Left ventricle myocardium superior (tissue), 1 donor: ENCODE measurements around the gene ADGRV1. TPM values are rescaled to one million over a fixed set of nuclear protein-coding genes. Genes with fewer than 3 reads are reported as not detected.

Experiments
- ATAC-seq: fragments of 200-7000 bp; cut with Tn5 transposase; one replicate; pipeline ENCODE4 v1.9.1; 2020; ENCODE audit warnings: mild to moderate bottlenecking, moderate library complexity
- DNase-seq: peaks from one replicate; pipeline ENCODE4 v3.0.0-alpha.2; 2020
- intact Hi-C: fragments of 100-400 bp; cut with micrococcal nuclease; formaldehyde crosslinking; loops from one replicate; pipeline ENCODE4 v1.11.0; 2022
- total RNA-seq: library from RNA; stranded (reverse); fragmentation: NEBNext Ultra II Directional; extraction: Animal tissue kit (Norgen Biotek cat#: 25700); gene quantifications from one replicate; pipeline ENCODE4 v1.2.1, GENCODE V29; 2021
- donor health status: DM: no; HTN: yes; CAD: no; lungs with severe emphysema.

The ADGRV1 gene
- total RNA-seq, 1 donor from 2014 or later, result not detected

DNA sequence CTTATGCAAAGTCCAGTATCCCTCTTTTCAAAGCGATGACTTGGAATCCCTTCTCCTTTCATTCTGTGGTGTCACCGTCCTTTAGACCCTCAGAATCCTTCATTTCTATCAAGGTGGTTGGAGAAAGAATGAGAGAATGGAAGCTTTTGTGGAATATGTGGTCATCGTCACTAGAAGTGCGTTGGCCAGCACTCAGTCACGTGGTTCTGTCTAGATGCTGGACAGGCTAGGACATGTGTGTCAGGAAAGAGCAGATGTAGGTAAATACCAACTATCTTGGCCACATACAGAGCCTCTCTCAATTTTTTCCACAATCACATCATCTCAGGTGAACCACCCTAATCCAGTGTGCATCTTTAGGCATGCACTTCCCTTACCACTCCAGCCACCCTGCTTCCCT is 618.5 kb downstream of the ADGRV1 start:
- DNase-seq (no peak), ATAC-seq (no peak)
- intact Hi-C loops, result no loop called here

DNA sequence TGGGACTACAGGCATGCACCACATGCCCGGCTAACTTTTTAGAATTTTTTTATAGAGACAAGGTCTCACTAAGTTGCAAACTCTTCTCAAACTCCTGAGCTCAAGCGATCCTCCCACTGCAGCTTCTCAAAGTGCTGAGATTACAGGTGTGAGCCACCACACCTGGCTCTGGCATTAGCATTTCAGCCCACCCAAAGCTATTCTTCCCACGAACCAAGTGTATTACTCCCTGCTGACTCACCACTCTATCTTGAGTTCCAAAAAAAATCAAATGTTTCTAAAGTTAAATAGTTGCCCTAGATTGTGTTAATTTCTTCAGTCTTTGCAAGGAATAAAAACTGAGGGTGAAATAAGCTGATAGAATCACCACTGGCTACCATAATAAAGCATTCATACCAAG is 619.0 kb downstream of the ADGRV1 start:
- no peak for DNase-seq
- ATAC-seq, result no peak
- intact Hi-C loops, result no loop called here

DNA sequence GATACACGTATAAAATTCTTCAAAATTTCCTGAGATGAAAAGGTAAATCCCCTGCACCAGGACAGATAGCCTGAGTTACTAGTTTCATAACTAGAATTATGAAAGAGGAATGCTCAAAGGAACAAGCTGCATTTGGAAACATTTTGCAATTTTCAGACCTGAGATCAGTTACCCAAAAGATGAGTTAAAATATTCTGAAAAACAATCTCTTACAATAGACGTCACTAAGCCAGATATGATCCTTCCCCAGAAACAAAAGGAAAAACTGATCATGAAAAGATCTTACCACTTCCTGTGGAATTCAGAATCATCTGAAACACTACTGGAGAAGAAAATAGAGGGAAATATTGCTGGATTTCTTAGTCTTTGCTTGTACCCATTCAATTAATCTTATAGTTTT is 619.9 kb downstream of the ADGRV1 start:
- ATAC-seq (peak; percentile 57), DNase-seq (no peak)
- intact Hi-C loops, result no loop called here

DNA sequence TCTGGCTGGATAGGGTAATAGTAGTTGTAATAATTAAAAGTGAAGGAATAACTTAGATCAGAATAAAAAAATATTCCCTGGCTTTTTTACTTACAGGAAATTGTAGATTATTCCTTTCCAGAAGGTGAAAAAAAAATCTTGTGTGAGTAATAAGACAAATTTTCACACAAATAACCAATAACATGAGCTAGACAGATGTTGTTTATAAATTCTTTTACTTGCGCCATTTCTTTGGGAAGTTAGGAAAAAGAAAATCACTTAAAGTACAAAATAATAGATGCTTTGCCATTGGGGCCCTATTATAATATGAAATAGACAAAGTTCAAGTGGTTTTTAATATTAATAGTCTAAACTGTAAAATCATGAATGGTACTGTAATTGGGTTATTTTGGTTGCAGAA is 620.4 kb downstream of the ADGRV1 start:
- intact Hi-C loops, result no loop called here
- no peak for DNase-seq
- ATAC-seq, result no peak

DNA sequence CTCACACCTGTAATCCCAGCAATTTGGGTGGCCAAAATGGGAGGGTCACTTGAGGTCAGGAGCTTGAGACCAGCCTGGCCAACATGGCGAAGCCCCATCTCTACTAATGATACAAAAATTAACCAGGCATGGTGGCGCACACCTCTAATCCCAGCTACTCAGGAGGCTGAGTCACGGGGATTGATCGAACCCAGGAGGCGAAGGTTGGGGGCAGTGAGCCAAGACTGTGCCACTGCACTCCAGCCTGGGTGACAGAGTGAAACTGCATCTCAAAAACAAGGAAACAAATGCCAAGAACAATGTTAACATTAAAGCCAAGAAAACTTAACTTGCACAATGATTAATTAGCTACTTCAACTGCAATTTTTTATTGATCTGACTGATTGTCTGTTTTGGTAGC is 621.9 kb downstream of the ADGRV1 start:
- no peak for ATAC-seq
- no peak for DNase-seq
- intact Hi-C loops, result no loop called here

DNA sequence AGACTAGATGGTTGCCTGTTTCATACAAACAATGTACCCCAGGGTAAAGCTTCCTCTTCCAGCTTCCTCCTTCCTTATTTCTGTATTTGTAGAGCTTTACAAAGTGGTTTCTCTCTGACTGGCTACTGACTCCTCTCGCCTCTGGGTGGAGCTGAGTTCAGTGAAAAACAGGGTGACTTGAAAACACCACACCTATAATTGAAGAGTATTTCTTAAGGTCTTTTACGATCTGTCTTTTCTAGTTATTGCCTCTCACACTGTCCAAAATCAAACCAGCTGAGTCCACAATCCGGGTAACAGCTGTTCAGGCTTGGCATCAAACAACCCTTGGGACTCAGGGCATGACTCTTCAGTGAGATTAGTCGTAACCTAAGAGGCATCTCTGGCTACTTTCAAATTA is 624.2 kb downstream of the ADGRV1 start:
- intact Hi-C loops, result no loop called here
- peak; percentile 75 for ATAC-seq
- no peak for DNase-seq

DNA sequence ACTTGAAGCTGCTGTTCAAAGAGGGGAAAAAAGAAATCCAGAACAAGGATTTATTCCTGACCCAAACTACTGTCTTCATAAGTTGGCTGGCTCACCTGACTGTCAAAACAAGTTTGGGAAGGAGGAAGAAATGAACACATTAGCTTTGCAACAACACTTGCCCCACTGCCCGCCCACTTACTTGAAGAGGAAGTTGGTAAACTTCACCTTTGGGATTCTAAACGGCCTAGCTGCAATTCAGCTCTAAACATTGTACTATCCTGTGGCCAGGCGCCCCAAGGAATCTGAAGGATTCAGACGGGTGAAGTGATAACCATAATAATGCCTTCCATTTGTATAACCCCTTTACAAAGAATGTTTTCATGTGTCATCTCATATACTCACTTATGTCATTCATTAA is 625.1 kb downstream of the ADGRV1 start:
- peak; percentile 19 for ATAC-seq
- intact Hi-C loops, result no loop called here
- no peak for DNase-seq

DNA sequence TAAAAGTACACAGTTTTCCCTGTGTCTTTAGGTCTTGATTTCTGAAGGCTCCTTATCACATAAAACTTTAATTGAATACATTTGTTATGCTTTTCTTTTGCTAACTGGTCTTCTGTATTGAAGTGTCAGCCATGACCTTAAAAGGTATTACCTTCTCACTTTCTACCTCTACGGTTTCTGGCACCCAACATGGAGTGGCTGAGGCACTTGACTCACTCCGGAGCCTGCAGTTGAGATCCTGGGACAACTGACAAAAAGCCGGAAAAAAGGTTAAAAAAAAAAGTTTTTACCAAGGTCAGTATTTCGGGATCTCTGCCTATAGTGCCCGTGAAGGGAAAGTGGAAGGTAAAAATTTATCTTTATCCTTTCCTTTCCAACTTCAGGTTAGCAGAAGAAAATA is 627.5 kb downstream of the ADGRV1 start:
- DNase-seq, result no peak
- intact Hi-C loops, result no loop called here
- ATAC-seq, result no peak

DNA sequence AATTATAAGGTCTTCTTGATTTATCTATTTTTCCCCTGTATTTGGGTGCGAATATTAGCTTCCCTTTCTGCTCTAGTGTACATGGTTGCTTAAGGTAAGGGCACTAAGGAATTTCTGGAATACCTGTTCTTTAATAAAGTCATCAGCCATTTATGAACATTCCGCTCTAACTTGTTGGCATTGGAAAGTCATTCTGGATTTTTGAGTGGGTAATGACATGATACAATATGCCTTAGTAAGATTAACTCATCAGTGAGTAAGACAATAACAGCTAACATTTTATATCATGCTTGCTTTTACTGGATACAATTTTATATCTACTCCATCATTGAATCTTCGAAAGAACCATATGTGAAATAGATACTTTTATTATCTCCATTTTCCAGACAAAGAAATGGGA is 628.4 kb downstream of the ADGRV1 start:
- ATAC-seq, result no peak
- intact Hi-C loops, result no loop called here
- DNase-seq, result no peak

DNA sequence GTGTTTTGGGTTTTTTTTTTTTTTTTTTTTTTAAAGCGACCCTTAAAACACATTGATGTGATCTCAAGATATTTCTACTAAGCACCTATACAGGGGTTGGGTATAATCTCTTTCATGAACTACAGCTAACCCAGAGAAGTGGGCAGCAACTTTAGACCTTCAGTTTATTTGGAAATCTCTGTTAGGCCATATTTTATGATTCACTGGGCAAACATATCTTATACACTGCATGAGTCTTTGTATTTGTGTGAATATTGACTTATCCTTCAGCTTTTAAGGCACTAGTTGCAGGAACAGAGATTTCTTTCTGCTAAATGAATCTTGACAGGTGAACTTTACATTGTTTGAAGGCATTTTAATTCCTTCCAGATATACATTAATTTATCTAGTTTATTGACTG is 630.2 kb downstream of the ADGRV1 start:
- intact Hi-C loops, result no loop called here
- ATAC-seq (no peak), DNase-seq (no peak)

DNA sequence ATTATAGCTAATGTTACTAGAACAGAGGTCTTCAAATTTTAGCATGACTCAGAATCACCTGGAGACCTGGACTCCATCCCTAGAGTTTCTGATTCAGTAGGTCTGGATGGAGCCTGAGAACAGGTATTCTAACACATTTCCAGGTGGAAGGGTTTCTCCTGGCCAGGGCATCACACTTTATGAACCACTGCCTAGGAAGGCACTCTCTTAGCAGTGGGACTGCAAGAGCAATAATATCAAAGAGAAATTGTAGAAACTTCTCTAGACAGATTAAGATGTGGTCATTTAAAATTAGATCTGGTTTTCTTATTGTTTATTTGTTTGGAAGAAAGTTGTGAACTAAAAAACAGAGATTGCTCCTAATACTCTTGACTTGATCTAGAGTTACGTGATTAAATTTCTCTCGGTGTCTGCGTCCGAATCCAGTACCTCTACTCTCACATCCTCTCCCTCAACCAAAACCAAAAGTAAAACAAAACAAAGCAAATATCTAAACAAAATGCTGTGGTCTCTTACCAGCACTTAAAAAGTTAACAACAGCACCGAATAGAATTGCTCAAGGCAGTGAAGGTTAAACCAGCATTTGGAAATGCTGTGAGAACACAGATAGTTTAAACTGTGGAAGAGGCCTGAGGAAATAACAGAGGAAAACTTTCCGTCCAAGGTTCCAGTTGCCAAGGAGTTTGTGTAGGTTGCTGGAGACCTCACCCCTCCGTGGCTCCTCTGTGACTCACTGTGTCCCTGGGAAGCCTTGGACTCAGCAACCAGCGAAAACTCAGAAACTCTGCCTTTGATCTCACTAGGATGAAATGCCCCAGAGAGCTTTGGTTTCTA is 631.1 kb downstream of the ADGRV1 start:
- ATAC-seq (peak; percentile 86), DNase-seq (no peak)
- intact Hi-C loops, result no loop called here

DNA sequence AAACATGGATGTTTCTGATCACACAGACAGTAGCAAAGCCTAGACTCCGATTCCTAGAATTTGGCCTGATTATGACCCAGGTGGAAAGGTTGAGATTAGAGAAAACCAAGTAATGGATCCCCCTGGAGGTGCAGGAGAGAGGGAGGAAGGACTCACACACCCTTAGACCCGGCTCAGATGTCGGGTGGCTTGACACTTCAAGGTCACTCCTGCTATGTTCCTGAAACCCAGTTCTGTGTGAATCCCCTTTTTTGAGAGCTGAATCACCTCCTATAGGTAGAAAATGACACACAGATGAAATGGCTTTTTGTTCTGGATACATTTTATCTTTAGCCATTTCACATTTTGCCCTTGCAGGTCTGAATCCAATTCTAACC is 631.7 kb downstream of the ADGRV1 start:
- DNase-seq, result no peak
- ATAC-seq, result peak; percentile 43
- intact Hi-C loops, result no loop called here

DNA sequence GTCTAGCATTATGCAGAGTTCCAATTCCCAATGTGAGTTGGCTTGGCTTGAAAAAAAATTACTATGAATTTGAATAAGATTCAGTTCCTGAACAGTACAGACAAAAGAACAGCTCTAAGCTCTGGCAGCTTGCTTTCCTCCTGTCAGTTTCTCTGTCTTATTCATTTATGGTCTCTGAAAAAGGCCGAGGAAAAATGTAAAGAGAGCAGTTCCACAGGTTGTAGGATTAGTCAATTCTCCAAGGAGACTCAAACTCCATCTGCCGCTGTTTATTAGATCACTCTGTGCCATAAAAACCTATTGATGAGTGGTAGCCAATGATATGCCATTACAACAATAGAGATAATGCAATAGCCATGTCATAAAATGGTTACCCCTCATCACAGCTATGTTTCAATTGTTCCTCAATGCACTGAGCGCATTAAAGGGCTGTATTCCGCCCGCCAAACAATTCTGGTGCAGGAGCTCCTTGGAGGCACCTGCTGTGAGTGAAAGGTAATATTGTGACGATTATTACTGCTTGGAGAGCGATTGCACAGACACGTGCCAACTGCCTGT is 636.3 kb downstream of the ADGRV1 start:
- no peak for DNase-seq
- ATAC-seq, result no peak
- intact Hi-C loops, result no loop called here

DNA sequence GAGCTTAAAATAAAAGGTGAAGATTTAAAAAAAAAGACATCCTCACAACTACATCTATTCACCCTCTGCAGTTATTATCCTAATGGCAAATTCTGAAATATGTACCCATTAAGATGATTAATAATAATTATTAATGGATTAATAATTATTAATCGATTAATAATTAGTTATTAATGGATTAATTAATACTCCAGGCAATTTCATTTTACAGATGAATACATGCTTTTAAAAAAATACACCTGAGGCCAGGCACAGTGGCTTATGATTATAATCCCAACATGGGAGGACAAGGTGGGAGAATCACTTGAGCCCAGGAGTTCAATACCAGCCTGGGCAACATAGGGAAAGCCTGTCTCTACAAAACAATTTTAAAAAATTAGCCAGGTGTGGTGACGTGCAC is 642.1 kb downstream of the ADGRV1 start:
- DNase-seq (no peak), ATAC-seq (no peak)
- intact Hi-C loops, result no loop called here

DNA sequence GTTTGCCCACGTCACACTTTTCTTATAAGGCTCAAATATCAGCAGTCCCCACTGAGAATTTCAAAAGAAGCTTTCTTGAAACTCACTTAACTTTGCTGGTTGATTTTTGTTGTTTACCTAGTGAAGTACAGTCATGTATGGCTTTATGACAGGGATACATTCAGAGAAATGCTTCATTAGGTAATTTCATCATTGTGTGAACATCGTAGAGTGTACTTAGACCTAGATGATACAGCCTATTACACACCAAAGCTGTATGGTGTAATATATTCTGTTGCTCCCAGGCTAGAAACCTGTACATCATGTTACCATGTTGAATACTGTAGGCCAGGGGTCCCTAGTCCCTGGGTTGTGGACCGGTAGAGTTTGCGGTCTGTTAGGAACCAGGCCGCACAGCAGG is 647.5 kb downstream of the ADGRV1 start:
- intact Hi-C loops, result no loop called here
- ATAC-seq (no peak), DNase-seq (no peak)

DNA sequence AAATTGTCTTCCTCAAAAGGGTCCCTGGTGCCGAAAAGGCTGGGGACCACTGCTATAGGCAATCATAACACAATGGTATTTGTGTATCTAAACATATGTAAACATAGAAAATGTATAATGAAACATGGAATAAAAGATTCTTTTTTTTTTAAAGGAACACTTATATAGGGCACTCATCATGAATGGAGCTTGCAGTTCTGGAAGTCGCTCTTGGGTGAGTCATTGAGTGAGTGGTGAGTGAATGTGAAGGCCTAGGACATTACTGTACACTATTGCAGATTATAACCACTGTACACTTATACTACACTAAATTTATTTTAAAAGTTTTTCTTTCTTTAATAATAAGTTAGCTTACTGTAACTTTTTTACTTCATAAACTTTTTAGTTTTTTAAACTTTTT is 648.1 kb downstream of the ADGRV1 start:
- intact Hi-C loops, result no loop called here
- ATAC-seq (no peak), DNase-seq (no peak)

DNA sequence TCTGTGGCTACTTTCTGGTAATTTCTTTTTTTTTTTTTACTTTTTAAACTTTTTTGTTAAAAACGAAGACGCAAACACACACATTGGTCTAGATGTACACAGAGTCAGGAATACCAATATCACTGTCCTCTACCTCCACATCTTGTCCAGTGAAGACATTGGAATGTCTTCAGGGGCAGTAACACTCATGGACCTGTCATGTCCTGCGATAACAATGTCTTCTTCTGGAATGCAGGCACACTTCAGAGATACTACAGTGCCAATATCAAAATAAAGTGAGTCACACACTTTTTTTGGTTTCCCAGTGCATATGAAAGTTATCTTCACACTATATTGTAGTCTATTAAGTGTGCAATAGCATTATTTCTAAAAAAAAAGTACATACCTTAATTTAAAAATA is 648.7 kb downstream of the ADGRV1 start:
- ATAC-seq, result no peak
- DNase-seq, result no peak
- intact Hi-C loops, result no loop called here

DNA sequence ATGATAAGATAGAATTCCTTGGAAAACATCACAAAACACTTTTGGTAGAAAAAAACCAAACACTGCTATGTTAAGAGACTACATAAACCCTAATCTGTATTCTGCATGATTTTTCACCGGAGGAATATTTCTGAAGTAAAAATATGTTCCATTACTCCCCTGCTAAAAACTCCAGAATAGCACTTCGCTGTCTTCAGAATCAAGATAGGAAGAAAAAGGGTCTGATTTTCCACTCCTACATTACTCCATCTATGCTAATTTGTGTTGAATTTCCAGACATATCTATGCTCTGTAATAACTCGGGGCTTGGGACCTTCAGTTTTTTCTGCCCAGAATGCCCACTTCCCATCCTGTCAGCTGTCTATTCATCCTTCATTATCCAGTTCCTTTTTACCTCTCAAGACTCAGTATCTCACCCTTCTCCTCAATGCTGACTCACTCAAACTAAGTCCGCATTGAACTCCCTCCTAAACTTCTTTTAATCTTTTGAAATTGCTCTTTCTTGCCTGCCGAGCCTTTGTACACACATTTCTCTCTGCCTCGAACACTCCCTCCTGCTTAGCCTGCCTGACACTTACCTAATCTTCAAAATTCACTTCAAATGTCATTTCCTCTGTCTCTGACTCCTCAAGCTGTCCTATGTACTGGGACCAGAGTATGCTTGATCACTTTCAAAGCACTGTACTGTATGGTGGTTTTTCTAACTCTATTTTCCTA is 653.6 kb downstream of the ADGRV1 start:
- DNase-seq (no peak), ATAC-seq (peak; percentile 62)
- intact Hi-C loops, result loop anchor here (10.0 kb wide), 1 partner anchor 107 kb away; no protein-coding TSS in a partner anchor

DNA sequence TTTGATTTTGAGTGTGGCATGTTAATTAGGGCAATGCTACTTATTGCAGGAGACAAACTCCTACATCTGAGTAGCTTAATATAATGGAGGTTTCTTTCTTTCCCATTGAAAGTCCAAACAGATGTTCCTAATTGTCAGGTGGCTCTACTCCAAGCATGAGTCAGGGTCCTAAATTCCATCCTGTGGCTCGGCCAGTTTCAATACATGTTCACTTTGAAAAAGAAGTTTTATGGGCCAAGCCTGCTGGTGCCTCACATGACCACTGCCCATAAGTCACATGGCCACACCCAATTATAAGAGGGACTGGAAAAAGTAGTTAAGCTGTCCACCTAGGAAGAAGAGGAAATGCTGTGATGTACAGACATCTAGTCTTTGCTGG is 654.1 kb downstream of the ADGRV1 start:
- ATAC-seq (peak; percentile 67), DNase-seq (no peak)
- intact Hi-C loops, result loop anchor here (10.0 kb wide), 1 partner anchor 108 kb away; no protein-coding TSS in a partner anchor
